H9 (cell line): ENCODE data around the gene FAM53A. TPM values are rescaled to one million over a fixed set of nuclear protein-coding genes. Genes with fewer than 3 reads are reported as not detected.

ENCODE experiments used
- DNase-seq: peaks from one replicate; pipeline ENCODE4 v3.0.0-alpha.2; 2017
- H2AFZ ChIP-seq: one replicate; pipeline ENCODE4 v1.6.1; 2013; ENCODE audit warnings: mild to moderate bottlenecking, low read length, control low read depth, moderate library complexity
- H2AK5ac ChIP-seq: 2 replicates; pipeline ENCODE4 v1.6.1; 2013; ENCODE audit warnings: low read length, control low read depth, mixed read lengths; ENCODE audit not compliant: insufficient read length
- H2BK120ac ChIP-seq: one replicate; pipeline ENCODE4 v1.6.1; 2013; ENCODE audit warnings: low read depth, mild to moderate bottlenecking, low read length, control low read depth, inconsistent platforms; ENCODE audit not compliant: poor library complexity, severe bottlenecking
- H2BK12ac ChIP-seq: 2 replicates; pipeline ENCODE4 v1.6.1; 2013; ENCODE audit warnings: low read length, control low read depth, mixed read lengths, low read depth; ENCODE audit not compliant: insufficient read length
- H2BK15ac ChIP-seq: 2 replicates; pipeline ENCODE4 v1.6.1; 2013; ENCODE audit warnings: low read depth, low read length, control low read depth
- H2BK20ac ChIP-seq: one replicate; pipeline ENCODE4 v1.6.1; 2013; ENCODE audit warnings: low read depth, mild to moderate bottlenecking, low read length, control low read depth, inconsistent platforms; ENCODE audit not compliant: poor library complexity, severe bottlenecking
- H2BK5ac ChIP-seq: 2 replicates; pipeline ENCODE4 v1.6.1; 2013; ENCODE audit warnings: low read length, control low read depth, mixed read lengths; ENCODE audit not compliant: insufficient read length
- H3K14ac ChIP-seq: 2 replicates; pipeline ENCODE4 v1.6.1; 2013; ENCODE audit warnings: low read length, control low read depth; ENCODE audit not compliant: insufficient read depth
- H3K18ac ChIP-seq: 2 replicates; pipeline ENCODE4 v1.6.1; 2013; ENCODE audit warnings: low read depth, mild to moderate bottlenecking, mixed read lengths, low read length, control low read depth; ENCODE audit not compliant: insufficient read length
- H3K23ac ChIP-seq: 2 replicates; pipeline ENCODE4 v1.6.1; 2013; ENCODE audit warnings: low read length, control low read depth, mixed read lengths, low read depth; ENCODE audit not compliant: insufficient read length
- H3K23me2 ChIP-seq: 2 replicates; pipeline ENCODE4 v1.6.1; 2013; ENCODE audit warnings: low read depth, mild to moderate bottlenecking, mixed read lengths, low read length, control low read depth; ENCODE audit not compliant: insufficient read length, poor library complexity, severe bottlenecking
- H3K27ac ChIP-seq: 2 replicates; pipeline ENCODE4 v1.5.1; 2013; ENCODE audit warnings: low read length, control low read depth, mixed read lengths, low read depth; ENCODE audit not compliant: insufficient read length
- H3K27me3 ChIP-seq: 2 replicates; pipeline ENCODE4 v1.6.1; 2013; ENCODE audit warnings: low read length, control low read depth, inconsistent platforms; ENCODE audit not compliant: insufficient read depth
- H3K4ac ChIP-seq: 2 replicates; pipeline ENCODE4 v1.6.1; 2013; ENCODE audit warnings: low read depth, mild to moderate bottlenecking, control low read depth, inconsistent platforms, low read length, moderate library complexity
- H3K4me1 ChIP-seq: 2 replicates; pipeline ENCODE4 v1.6.1; 2013; ENCODE audit warnings: low read length, control low read depth, inconsistent platforms; ENCODE audit not compliant: insufficient read depth
- H3K4me2 ChIP-seq: 2 replicates; pipeline ENCODE4 v1.6.1; 2013; ENCODE audit warnings: low read length, control low read depth, mixed read lengths; ENCODE audit not compliant: insufficient read length, insufficient read depth
- H3K56ac ChIP-seq: 2 replicates; pipeline ENCODE4 v1.6.1; 2013; ENCODE audit warnings: low read depth, mild to moderate bottlenecking, mixed read lengths, low read length, control low read depth; ENCODE audit not compliant: insufficient read length
- H3K79me1 ChIP-seq: 2 replicates; pipeline ENCODE4 v1.6.1; 2013; ENCODE audit warnings: low read depth, mild to moderate bottlenecking, moderate library complexity, low read length, control low read depth, inconsistent platforms; ENCODE audit not compliant: insufficient read depth, poor library complexity, severe bottlenecking
- H3K79me2 ChIP-seq: 2 replicates; pipeline ENCODE4 v1.6.1; 2013; ENCODE audit warnings: low read length, control low read depth, inconsistent platforms; ENCODE audit not compliant: insufficient read depth
- H3K9ac ChIP-seq: 2 replicates; pipeline ENCODE4 v1.6.1; 2013; ENCODE audit warnings: low read length, control low read depth, mixed read lengths; ENCODE audit not compliant: insufficient read length; ENCODE audit errors: extremely low read depth
- H3K9me3 ChIP-seq: one replicate; pipeline ENCODE4 v1.6.1; 2013; ENCODE audit warnings: low read depth, low read length, inconsistent platforms; ENCODE audit not compliant: control insufficient read depth
- H3T11ph ChIP-seq: one replicate; pipeline ENCODE4 v1.6.1; 2013; ENCODE audit warnings: mild to moderate bottlenecking, low read length, control low read depth, inconsistent platforms
- H4K20me1 ChIP-seq: one replicate; pipeline ENCODE4 v1.6.1; 2013; ENCODE audit not compliant: control insufficient read depth, insufficient read length, insufficient read depth
- H4K5ac ChIP-seq: 2 replicates; pipeline ENCODE4 v1.6.1; 2013; ENCODE audit warnings: low read depth, mild to moderate bottlenecking, mixed read lengths, low read length, control low read depth; ENCODE audit not compliant: insufficient read length
- H4K8ac ChIP-seq: replicated peaks from 2 replicates; pipeline ENCODE4 v1.6.1; 2013; ENCODE audit warnings: low read length, control low read depth, mixed read lengths, low read depth; ENCODE audit not compliant: insufficient read length
- H4K91ac ChIP-seq: 2 replicates; pipeline ENCODE4 v1.6.1; 2013; ENCODE audit warnings: low read depth, mild to moderate bottlenecking, moderate library complexity, mixed read lengths, low read length, control low read depth; ENCODE audit not compliant: insufficient read length
- H3K27ac Mint-ChIP-seq, 3 experiments: 2 replicates in 2 of 3; 3 replicates in 1 of 3; pipeline ENCODE4 v1.8.0; 2020 to 2021; ENCODE audit warnings: mixed read lengths in 3 of 3, mild to moderate bottlenecking in 1 of 3, moderate library complexity in 1 of 3
- H3K27me3 Mint-ChIP-seq: 2 replicates; pipeline ENCODE4 v1.8.0; 2021; ENCODE audit warnings: low read depth, mild to moderate bottlenecking, moderate library complexity, mixed read lengths
- H3K36me3 Mint-ChIP-seq, 3 experiments: 2 replicates in 2 of 3; 3 replicates in 1 of 3; pipeline ENCODE4 v1.8.0; 2020 to 2021; ENCODE audit warnings: low read depth in 3 of 3, mixed read lengths in 3 of 3; ENCODE audit not compliant: insufficient read depth in 1 of 3
- H3K4me1 Mint-ChIP-seq, 2 experiments: 2 replicates each; pipeline ENCODE4 v1.8.0; 2020; ENCODE audit warnings: mixed read lengths in 2 of 2
- H3K4me3 Mint-ChIP-seq, 2 experiments: 2 replicates in 1 of 2; 3 replicates in 1 of 2; pipeline ENCODE4 v1.8.0; 2020 to 2021; ENCODE audit warnings: mild to moderate bottlenecking in 2 of 2, mixed read lengths in 2 of 2, moderate library complexity in 1 of 2
- H3K9me3 Mint-ChIP-seq, 2 experiments: 2 replicates in 1 of 2; 3 replicates in 1 of 2; pipeline ENCODE4 v1.8.0; 2020; ENCODE audit warnings: mild to moderate bottlenecking in 2 of 2, mixed read lengths in 2 of 2, moderate library complexity in 1 of 2
- WGBS: extraction: QIAGEN DNeasy Blood & Tissue Kit; methylation state at CpG from one replicate; pipeline ENCODE4 v1.1.7; 2013; ENCODE audit warnings: missing lambda C conversion rate, low lambda C conversion rate, mixed read lengths; ENCODE audit not compliant: insufficient read length; ENCODE audit errors: extremely low coverage; 5-methylcytosine and 5-hydroxymethylcytosine counted together
- total RNA-seq: library from RNA; stranded (reverse); gene quantifications from 2 replicates; pipeline ENCODE4 v1.2.1, GENCODE V29; 2021
- TF ChIP-seq, protein P1 (sequence below): fragments of 200-600 bp; sonication (generic); conservative IDR thresholded peaks from 3 replicates; pipeline ENCODE4 v1.8.0; 2021; ENCODE audit warnings: antibody characterized with exemption, mild to moderate bottlenecking

The FAM53A gene
- total RNA-seq, 1 experiment from 2014 or later: 2.4 TPM

- no peak overlapping the region for H2BK20ac ChIP-seq
- H3K4ac ChIP-seq: no peak overlapping the region
- H3K27me3 ChIP-seq: no peaks in the 10 kb centered on the region
- TF ChIP-seq, protein P1, sequence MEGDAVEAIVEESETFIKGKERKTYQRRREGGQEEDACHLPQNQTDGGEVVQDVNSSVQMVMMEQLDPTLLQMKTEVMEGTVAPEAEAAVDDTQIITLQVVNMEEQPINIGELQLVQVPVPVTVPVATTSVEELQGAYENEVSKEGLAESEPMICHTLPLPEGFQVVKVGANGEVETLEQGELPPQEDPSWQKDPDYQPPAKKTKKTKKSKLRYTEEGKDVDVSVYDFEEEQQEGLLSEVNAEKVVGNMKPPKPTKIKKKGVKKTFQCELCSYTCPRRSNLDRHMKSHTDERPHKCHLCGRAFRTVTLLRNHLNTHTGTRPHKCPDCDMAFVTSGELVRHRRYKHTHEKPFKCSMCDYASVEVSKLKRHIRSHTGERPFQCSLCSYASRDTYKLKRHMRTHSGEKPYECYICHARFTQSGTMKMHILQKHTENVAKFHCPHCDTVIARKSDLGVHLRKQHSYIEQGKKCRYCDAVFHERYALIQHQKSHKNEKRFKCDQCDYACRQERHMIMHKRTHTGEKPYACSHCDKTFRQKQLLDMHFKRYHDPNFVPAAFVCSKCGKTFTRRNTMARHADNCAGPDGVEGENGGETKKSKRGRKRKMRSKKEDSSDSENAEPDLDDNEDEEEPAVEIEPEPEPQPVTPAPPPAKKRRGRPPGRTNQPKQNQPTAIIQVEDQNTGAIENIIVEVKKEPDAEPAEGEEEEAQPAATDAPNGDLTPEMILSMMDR: no peak
- H3K23ac ChIP-seq: no peak overlapping the region
- H2BK12ac ChIP-seq: no peak overlapping the region
- Mint-ChIP-seq H3K27ac (no peak overlapping the region; a peak in 1 of 7 replicates), H3K4me3 (no peak overlapping the region), H3K36me3 (peaks cover 0 to 4% (median 2%) of the 10 kb centered on the region in 3 experiments; a peak in 3 of 7 replicates), H3K27me3 (no peaks in the 10 kb centered on the region), H3K9me3 (no peaks in the 10 kb centered on the region), H3K4me1 (peaks cover 6 to 12% of the 10 kb centered on the region in 2 experiments)
- no peak overlapping the region for H3K56ac ChIP-seq
- H3K14ac ChIP-seq: no peak overlapping the region
- no CpG with 5 or more reads among the region's 19 CpGs for WGBS
- H2BK15ac ChIP-seq: no peak overlapping the region
- no peak overlapping the region for H3K4me2 ChIP-seq
- no peak overlapping the region for H4K8ac ChIP-seq
- H3K79me1 ChIP-seq: no peaks in the 10 kb centered on the region
- DNase-seq: no peak
- no peak overlapping the region for H4K91ac ChIP-seq
- no peak overlapping the region for H2AK5ac ChIP-seq
- H2AFZ ChIP-seq: no peak overlapping the region
- H3K4me1 ChIP-seq: no peaks in the 10 kb centered on the region
- no peak overlapping the region for H3T11ph ChIP-seq
- H3K9me3 ChIP-seq: no peaks in the 10 kb centered on the region
- H2BK120ac ChIP-seq: no peak overlapping the region
- H2BK5ac ChIP-seq: no peak overlapping the region
- H3K79me2 ChIP-seq: no peaks in the 10 kb centered on the region
- H4K20me1 ChIP-seq: no peaks in the 10 kb centered on the region
- H3K18ac ChIP-seq: no peak overlapping the region
- no peak overlapping the region for H4K5ac ChIP-seq
- H3K27ac ChIP-seq: no peak overlapping the region
- no peaks in the 10 kb centered on the region for H3K23me2 ChIP-seq
- H3K9ac ChIP-seq: no peak overlapping the region
Measured at GRCh38 chr4:1647432-1647831, 36.7 kb downstream of the FAM53A start.
